IPS DF 19.7 (cell line): Measurements from ENCODE around the gene C1QTNF9B.
"Not testable (repeated sequence)": the region's sequence is repeated elsewhere in the genome, so short reads cannot be mapped to it uniquely, and the experiment has no call there.

Experiments used
- DNase-seq: peaks from one replicate; pipeline ENCODE4 v3.0.0-alpha.2; 2013; ENCODE audit warnings: low read depth, low spot score

Gene C1QTNF9B

GRCh38 chr13:23897452-23897919, at the start of gene C1QTNF9B:
Gene C1QTNF9B (minus strand): TSS chr13:23897502.
- DNase-seq: not testable (repeated sequence)

GRCh38 chr13:23946900-23947299, 49.6 kb upstream of the C1QTNF9B start:
- no peak for DNase-seq

- no peak for DNase-seq
Observed at GRCh38 chr13:23946067-23946466, 48.8 kb upstream of the C1QTNF9B start.

- no peak for DNase-seq
Observed at GRCh38 chr13:23945612-23946011, 48.3 kb upstream of the C1QTNF9B start.

- no peak for DNase-seq
Observed at GRCh38 chr13:23941211-23941610, 43.9 kb upstream of the C1QTNF9B start.

- not testable (repeated sequence) for DNase-seq
Observed at GRCh38 chr13:23939666-23940065, 42.4 kb upstream of the C1QTNF9B start.

- DNase-seq: no peak
Observed at GRCh38 chr13:23934520-23934919, 37.2 kb upstream of the C1QTNF9B start.

GRCh38 chr13:23928985-23929384, 31.7 kb upstream of the C1QTNF9B start:
- no peak for DNase-seq

- no peak for DNase-seq
Observed at GRCh38 chr13:23923031-23923430, 25.7 kb upstream of the C1QTNF9B start.

- DNase-seq: no peak
Observed at GRCh38 chr13:23922005-23922932, 25.0 kb upstream of the C1QTNF9B start.

- peak; percentile 71 for DNase-seq
Observed at GRCh38 chr13:23921451-23921888, 24.2 kb upstream of the C1QTNF9B start.

GRCh38 chr13:23919006-23919405, 21.7 kb upstream of the C1QTNF9B start:
- no peak for DNase-seq

GRCh38 chr13:23918208-23918607, 20.9 kb upstream of the C1QTNF9B start:
- no peak for DNase-seq

GRCh38 chr13:23915308-23915707, 18.0 kb upstream of the C1QTNF9B start:
- no peak for DNase-seq

- DNase-seq: no peak
Observed at GRCh38 chr13:23912469-23912868, 15.2 kb upstream of the C1QTNF9B start.

GRCh38 chr13:23909606-23910005, 12.3 kb upstream of the C1QTNF9B start:
- DNase-seq: no peak

GRCh38 chr13:23905766-23906165, 8.5 kb upstream of the C1QTNF9B start:
- DNase-seq: no peak

GRCh38 chr13:23903906-23904280, 6.6 kb upstream of the C1QTNF9B start:
- DNase-seq: no peak

- no peak for DNase-seq
Observed at GRCh38 chr13:23902975-23903905, 5.9 kb upstream of the C1QTNF9B start.

GRCh38 chr13:23901365-23901764, 4.1 kb upstream of the C1QTNF9B start:
- DNase-seq: no peak

- DNase-seq: no peak
Observed at GRCh38 chr13:23899555-23899954, 2.3 kb upstream of the C1QTNF9B start.

GRCh38 chr13:23898101-23898500, 799 bp upstream of the C1QTNF9B start:
- DNase-seq: no peak
